Neuron (in vitro differentiated cells): ENCODE results near the gene TMC1.

ENCODE experiments used
- H2AFZ ChIP-seq: one replicate; pipeline ENCODE4 v1.6.1; 2013; ENCODE audit warnings: low read depth, mild to moderate bottlenecking, inconsistent platforms, low read length, moderate library complexity
- H3K27me3 ChIP-seq: one replicate; pipeline ENCODE4 v1.6.1; 2013; ENCODE audit warnings: low read length; ENCODE audit not compliant: insufficient read depth
- H3K36me3 ChIP-seq: one replicate; pipeline ENCODE4 v1.6.1; 2013; ENCODE audit warnings: low read length; ENCODE audit not compliant: insufficient read depth
- H3K4me1 ChIP-seq: one replicate; pipeline ENCODE4 v1.6.1; 2013; ENCODE audit warnings: low read length; ENCODE audit not compliant: insufficient read depth
- H3K4me3 ChIP-seq: 2 replicates; pipeline ENCODE4 v1.5.1; 2013; ENCODE audit warnings: mild to moderate bottlenecking, low read length, moderate library complexity
- H3K9me3 ChIP-seq: one replicate; pipeline ENCODE4 v1.6.1; 2013; ENCODE audit warnings: low read length

Gene TMC1

GRCh38 chr9:72880821-72881220 is 359.4 kb downstream of the TMC1 start:
- no peak overlapping the region for H2AFZ ChIP-seq
- no peaks in the 10 kb centered on the region for H3K27me3 ChIP-seq
- H3K9me3 ChIP-seq: no peaks in the 10 kb centered on the region
- no peak overlapping the region for H3K4me3 ChIP-seq
- H3K36me3 ChIP-seq: no peaks in the 10 kb centered on the region
- H3K4me1 ChIP-seq: no peaks in the 10 kb centered on the region

DNA sequence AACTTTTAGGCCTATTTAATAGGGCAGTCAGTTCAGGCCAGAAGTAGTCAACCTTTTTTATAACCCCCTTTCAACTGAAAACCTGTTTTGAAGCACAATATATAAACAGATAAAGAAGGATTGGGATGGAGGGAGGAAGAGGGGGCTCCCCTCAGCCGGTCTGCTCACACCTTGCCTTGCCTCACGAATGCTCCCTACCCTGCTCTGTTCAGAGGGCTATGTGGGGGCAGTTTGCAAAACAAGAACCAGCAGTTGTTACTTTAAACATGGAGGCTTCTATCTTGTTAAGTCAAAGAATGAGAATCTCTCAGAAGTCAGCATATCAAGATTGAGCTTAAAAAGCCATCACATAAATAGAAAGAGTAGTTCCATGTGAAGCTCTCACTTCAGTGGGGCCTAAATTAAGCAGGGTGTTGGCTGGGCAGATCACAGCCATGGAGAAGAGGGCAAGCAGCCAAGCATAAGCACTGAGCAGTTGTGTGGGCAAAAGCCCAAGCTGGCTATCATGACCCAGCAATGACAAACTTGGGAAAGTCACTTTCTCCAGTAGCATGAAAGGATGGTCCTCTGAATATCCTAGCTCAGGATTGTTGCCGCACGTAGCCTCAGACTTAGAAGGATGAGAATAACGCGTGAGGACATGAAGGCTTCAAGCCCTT is 360.8 kb downstream of the TMC1 start:
- H3K9me3 ChIP-seq: no peaks in the 10 kb centered on the region
- no peak overlapping the region for H2AFZ ChIP-seq
- no peaks in the 10 kb centered on the region for H3K36me3 ChIP-seq
- no peaks in the 10 kb centered on the region for H3K4me1 ChIP-seq
- H3K4me3 ChIP-seq: no peak overlapping the region
- H3K27me3 ChIP-seq: no peaks in the 10 kb centered on the region

DNA sequence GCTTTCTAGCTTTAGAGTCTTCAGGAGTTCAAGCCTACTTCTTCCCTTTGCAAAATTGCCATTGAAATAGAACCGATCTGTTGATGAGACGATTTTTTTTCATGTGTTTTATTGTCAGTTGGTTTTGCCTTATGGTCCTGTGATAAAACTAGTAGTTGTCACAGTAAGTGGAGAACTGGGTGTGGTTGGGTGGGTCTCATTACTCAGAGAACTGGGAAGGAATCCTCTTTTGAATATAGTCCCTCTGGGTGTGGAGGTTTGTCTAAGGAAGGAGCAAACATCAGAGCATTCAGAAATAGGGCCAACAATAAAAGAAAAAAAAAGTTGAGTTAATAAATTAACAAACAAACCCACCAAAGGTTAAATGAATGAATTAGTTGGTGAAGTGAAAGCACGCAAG is 362.5 kb downstream of the TMC1 start:
- H2AFZ ChIP-seq: no peak overlapping the region
- H3K36me3 ChIP-seq: no peaks in the 10 kb centered on the region
- H3K27me3 ChIP-seq: peaks cover 4% of the 10 kb centered on the region
- H3K4me1 ChIP-seq: no peaks in the 10 kb centered on the region
- H3K4me3 ChIP-seq: no peak overlapping the region
- H3K9me3 ChIP-seq: no peaks in the 10 kb centered on the region

GRCh38 chr9:72884508-72884907 is 363.1 kb downstream of the TMC1 start:
- Histone ChIP-seq H3K36me3 (no peaks in the 10 kb centered on the region), H3K27me3 (peaks cover 6% of the 10 kb centered on the region), H3K4me1 (no peaks in the 10 kb centered on the region), H3K9me3 (no peaks in the 10 kb centered on the region), H2AFZ (no peak overlapping the region), H3K4me3 (no peak overlapping the region)
